ENCODE data around the gene SSC5D. TPM values are rescaled to one million over a fixed set of nuclear protein-coding genes. Genes with fewer than 3 reads are reported as not detected.

The SSC5D gene
- total and polyA plus RNA-seq, 3 donors from 2014 or later: 6.4 to 10.7 (median 6.9) TPM

DNA sequence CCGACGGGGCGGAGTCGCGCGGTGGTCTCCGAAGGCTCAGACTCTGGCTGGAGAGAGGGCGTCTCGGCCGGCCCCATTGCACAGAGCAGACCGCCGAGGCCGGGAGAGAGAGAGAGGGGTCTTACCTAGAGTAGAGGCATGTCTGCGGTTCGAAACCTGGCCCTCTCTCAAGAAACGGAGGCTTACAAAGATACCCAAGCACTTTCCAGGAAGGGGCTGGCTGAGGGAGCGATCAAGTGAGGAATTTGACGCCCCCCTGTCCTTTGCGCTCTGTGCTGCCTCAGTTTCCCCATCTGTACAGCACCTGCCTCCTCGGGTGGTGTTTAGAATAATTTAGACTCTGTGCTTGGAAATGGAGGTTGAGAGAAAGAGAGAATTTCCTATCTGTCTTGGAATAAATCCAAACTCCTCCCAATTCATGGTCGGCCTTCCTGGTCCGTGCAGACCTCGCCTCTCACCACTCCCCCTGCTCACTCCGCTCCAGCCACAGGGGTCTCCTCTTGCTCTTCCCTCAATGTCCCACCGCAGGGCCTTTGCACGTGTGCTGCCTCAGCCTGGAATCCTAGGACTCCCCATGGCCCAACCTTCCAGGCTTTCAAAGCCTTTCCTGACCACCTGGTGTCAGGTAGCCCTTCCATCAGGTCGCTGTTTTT lies 26.1 kb upstream of the SSC5D start:
- peak overlapping the region; percentile 67 to 82 for H3K27ac ChIP-seq
- TF ChIP-seq POLR2A (IDR thresholded peaks at IDR 0.05) (no peak), CTCF (IDR thresholded peaks at IDR 0.05) (no peak)
- H3K4me1 ChIP-seq: peaks cover 24% of the 10 kb centered on the region
- no peaks in the 10 kb centered on the region for H3K9me3 ChIP-seq
- H3K4me3 ChIP-seq: peak overlapping the region; percentile 48 to 77
- 9% methylated on average over 19 to 27 of the region's 27 CpGs for WGBS, 2 donors
- intact Hi-C loops (cut with DNase I; ENCODE audit: low total_unique reads): no loop called here
- DNase-seq: no peak
- H3K36me3 ChIP-seq (ENCODE audit: low read depth, missing control alignments): no peaks in the 10 kb centered on the region
- no peaks in the 10 kb centered on the region for H3K27me3 ChIP-seq

- TF ChIP-seq CTCF (IDR thresholded peaks at IDR 0.05): no peak
- 76 to 78% methylated on average over 11 of the region's 11 CpGs for WGBS, 2 donors
- no peaks in the 10 kb centered on the region for H3K36me3 ChIP-seq (ENCODE audit: low read depth, missing control alignments)
- H3K4me3 ChIP-seq: no peak overlapping the region
- no peak overlapping the region for H3K27ac ChIP-seq
- no peak for DNase-seq
- H3K4me1 ChIP-seq: peaks cover 29% of the 10 kb centered on the region
- intact Hi-C loops (cut with DNase I; ENCODE audit: low total_unique reads): no loop called here
- no peaks in the 10 kb centered on the region for H3K27me3 ChIP-seq
- H3K9me3 ChIP-seq: no peaks in the 10 kb centered on the region
Observed at GRCh38 chr19:55462722-55463121, 25.5 kb upstream of the SSC5D start.

- Histone ChIP-seq H3K9me3 (no peaks in the 10 kb centered on the region), H3K4me3 (no peak overlapping the region), H3K4me1 (peaks cover 33% of the 10 kb centered on the region), H3K36me3 (ENCODE audit: low read depth, missing control alignments) (no peaks in the 10 kb centered on the region), H3K27me3 (no peaks in the 10 kb centered on the region), H3K27ac (no peak overlapping the region)
- WGBS, 2 donors: 78 to 80% methylated on average over 12 to 15 of the region's 15 CpGs
- no peak for DNase-seq
- no peak for TF ChIP-seq CTCF (IDR thresholded peaks at IDR 0.05)
- no peak for TF ChIP-seq POLR2A (IDR thresholded peaks at IDR 0.05)
- intact Hi-C loops (cut with DNase I; ENCODE audit: low total_unique reads): no loop called here
Observed at GRCh38 chr19:55463583-55464031, 24.6 kb upstream of the SSC5D start.

GRCh38 chr19:55464039-55464661 lies 24.1 kb upstream of the SSC5D start:
- Histone ChIP-seq H3K9me3 (no peaks in the 10 kb centered on the region), H3K27me3 (no peaks in the 10 kb centered on the region), H3K27ac (no peak overlapping the region), H3K4me1 (peaks cover 28% of the 10 kb centered on the region), H3K4me3 (no peak overlapping the region), H3K36me3 (ENCODE audit: low read depth, missing control alignments) (no peaks in the 10 kb centered on the region)
- DNase-seq: no peak
- TF ChIP-seq POLR2A (IDR thresholded peaks at IDR 0.05): no peak
- TF ChIP-seq CTCF (IDR thresholded peaks at IDR 0.05): no peak
- intact Hi-C loops (cut with DNase I; ENCODE audit: low total_unique reads): no loop called here
- 73 to 76% methylated on average over 18 to 22 of the region's 23 CpGs for WGBS, 2 donors

- TF ChIP-seq POLR2A (IDR thresholded peaks at IDR 0.05) (no peak), CTCF (IDR thresholded peaks at IDR 0.05) (no peak)
- no peak for DNase-seq
- H3K9me3 ChIP-seq: no peaks in the 10 kb centered on the region
- peaks cover 25% of the 10 kb centered on the region for H3K4me1 ChIP-seq
- H3K4me3 ChIP-seq: no peak within 1 kb of the TSS
- H3K27ac ChIP-seq: no peak within 1 kb of the TSS
- H3K36me3 ChIP-seq (ENCODE audit: low read depth, missing control alignments): no peaks in the 10 kb centered on the region
- WGBS, 2 donors: 72 to 80% methylated on average over 14 of the region's 14 CpGs
- no peaks in the 10 kb centered on the region for H3K27me3 ChIP-seq
- intact Hi-C loops (cut with DNase I; ENCODE audit: low total_unique reads): no loop called here
Observed at GRCh38 chr19:55464662-55465054, 23.6 kb upstream of the SSC5D start, which contains the start of gene C19orf85. C19orf85 (minus strand) TSS chr19:55464751; CDS start chr19:55464554, 197 bp downstream.
